Neural cell (in vitro differentiated cells): ENCODE measurements around the gene CFAP45. TPM values are rescaled to one million over a fixed set of nuclear protein-coding genes. Genes with fewer than 3 reads are reported as not detected.

ENCODE experiments used
- H2AFZ ChIP-seq: fragments of 200-600, 300-800 bp; sonication (generic), shearing (Covaris generic); 2 replicates; pipeline ENCODE4 v1.6.0; 2014; ENCODE audit warnings: low read depth, mild to moderate bottlenecking, antibody characterized with exemption, low read length, moderate library complexity
- H3F3A ChIP-seq: fragments of 200-600 bp; shearing (Covaris generic); 2 replicates; pipeline ENCODE4 v1.6.1; 2016; ENCODE audit warnings: mild to moderate bottlenecking, moderate library complexity, mixed read lengths, antibody characterized with exemption, low read length; ENCODE audit not compliant: insufficient read depth, poor library complexity, severe bottlenecking
- H3K27ac ChIP-seq: fragments of 200-600, 300-800 bp; sonication (generic), shearing (Covaris generic); 2 replicates; pipeline ENCODE4 v1.5.1; 2014; ENCODE audit warnings: mild to moderate bottlenecking, low read length, moderate library complexity
- H3K27me3 ChIP-seq: fragments of 300-800, 200-600 bp; sonication (generic), shearing (Covaris generic); 2 replicates; pipeline ENCODE4 v1.6.0; 2014; ENCODE audit warnings: mild to moderate bottlenecking, low read depth, low read length, moderate library complexity; ENCODE audit not compliant: insufficient read depth
- H3K36me3 ChIP-seq: fragments of 300-800, 200-600 bp; sonication (generic), shearing (Covaris generic); 2 replicates; pipeline ENCODE4 v1.5.1; 2014; ENCODE audit warnings: mild to moderate bottlenecking, antibody characterized with exemption, low read length, moderate library complexity; ENCODE audit not compliant: insufficient read depth
- H3K4me2 ChIP-seq: fragments of 300-800, 200-600 bp; sonication (generic), shearing (Covaris generic); 2 replicates; pipeline ENCODE4 v1.6.0; 2014; ENCODE audit warnings: mild to moderate bottlenecking, low read length
- H3K4me3 ChIP-seq: fragments of 300-800, 200-600 bp; sonication (generic), shearing (Covaris generic); 2 replicates; pipeline ENCODE4 v1.5.1; 2014; ENCODE audit warnings: mild to moderate bottlenecking, low read length, moderate library complexity
- H3K79me2 ChIP-seq: fragments of 200-600 bp; shearing (Covaris generic); replicated peaks from 2 replicates; pipeline ENCODE4 v1.6.0; 2014; ENCODE audit warnings: mild to moderate bottlenecking, low read length, moderate library complexity; ENCODE audit not compliant: insufficient read depth
- H3K9ac ChIP-seq: fragments of 300-800, 200-600 bp; sonication (generic), shearing (Covaris generic); 2 replicates; pipeline ENCODE4 v1.6.1; 2016; ENCODE audit warnings: mild to moderate bottlenecking, low read length, mixed read lengths
- H3K9me2 ChIP-seq: fragments of 200-600 bp; shearing (Covaris generic); 2 replicates; pipeline ENCODE4 v1.6.1; 2016; ENCODE audit warnings: mild to moderate bottlenecking, low read length, mixed read lengths; ENCODE audit not compliant: insufficient read depth
- H3K9me3 ChIP-seq: fragments of 200-600, 300-800 bp; sonication (generic), shearing (Covaris generic); 2 replicates; pipeline ENCODE4 v1.6.1; 2016; ENCODE audit warnings: mild to moderate bottlenecking, mixed run types, low read length, moderate library complexity, mixed read lengths
- H4K20me1 ChIP-seq: fragments of 200-600 bp; shearing (Covaris generic); 2 replicates; pipeline ENCODE4 v1.6.1; 2016; ENCODE audit warnings: mild to moderate bottlenecking, mixed run types; ENCODE audit not compliant: insufficient read depth
- EP300 ChIP-seq: fragments of 450-650 bp; conservative IDR thresholded peaks from 2 replicates; pipeline ENCODE4 v1.6.1; 2014; ENCODE audit warnings: antibody characterized with exemption, mild to moderate bottlenecking, moderate library complexity; ENCODE audit not compliant: poor library complexity, severe bottlenecking
- EZH2 ChIP-seq: fragments of 200-600, 300-800 bp; shearing (Covaris generic), sonication (generic); IDR thresholded peaks from 2 replicates; pipeline ENCODE4 v1.6.1; 2014; ENCODE audit warnings: antibody characterized with exemption, low read length, borderline replicate concordance, mild to moderate bottlenecking; ENCODE audit not compliant: insufficient read depth, poor library complexity, severe bottlenecking
- MXI1 ChIP-seq: fragments of 450-650 bp; conservative IDR thresholded peaks from 2 replicates; pipeline ENCODE4 v1.6.1; 2014; ENCODE audit warnings: antibody characterized with exemption, mild to moderate bottlenecking; ENCODE audit not compliant: poor library complexity, severe bottlenecking
- POLR2AphosphoS5 ChIP-seq: IDR thresholded peaks from 2 replicates; pipeline ENCODE4 v1.6.1; 2012
- RAD21 ChIP-seq: fragments of 450-650 bp; conservative IDR thresholded peaks from 2 replicates; pipeline ENCODE4 v1.6.1; 2014; ENCODE audit warnings: antibody characterized with exemption, mild to moderate bottlenecking, moderate library complexity
- REST ChIP-seq: IDR thresholded peaks from 2 replicates; pipeline ENCODE4 v1.6.1; 2012; ENCODE audit warnings: borderline replicate concordance
- SMC3 ChIP-seq: fragments of 450-650 bp; conservative IDR thresholded peaks from 2 replicates; pipeline ENCODE4 v1.6.1; 2014; ENCODE audit warnings: antibody characterized with exemption, mild to moderate bottlenecking, moderate library complexity; ENCODE audit not compliant: poor library complexity
- TAF1 ChIP-seq: IDR thresholded peaks from 2 replicates; pipeline ENCODE4 v1.6.1; 2012; ENCODE audit warnings: low read depth
- polyA plus RNA-seq: library from polyadenylated mRNA; depleted of rRNA; stranded (reverse); fragments of >200 nt; gene quantifications from 2 replicates; pipeline ENCODE4 v1.2.3, GENCODE V29; 2014
- TF ChIP-seq, protein P1 (sequence below): fragments of 450-650 bp; IDR thresholded peaks from 2 replicates; pipeline ENCODE4 v1.5.1; 2014; ENCODE audit warnings: antibody characterized with exemption, mild to moderate bottlenecking, moderate library complexity; ENCODE audit not compliant: poor library complexity, severe bottlenecking

Gene CFAP45
- polyA plus RNA-seq, 1 donor from 2014 or later = 0.12 TPM

- Histone ChIP-seq H3K9ac (peak overlapping the region; percentile 54), H2AFZ (no peak overlapping the region), H3K9me3 (no peaks in the 10 kb centered on the region), H3K79me2 (no peaks in the 10 kb centered on the region), H3K9me2 (no peaks in the 10 kb centered on the region), H3K27ac (no peak overlapping the region), H3K4me2 (no peak overlapping the region), H4K20me1 (no peaks in the 10 kb centered on the region), H3K36me3 (no peaks in the 10 kb centered on the region), H3K4me3 (peak overlapping the region; percentile 71), H3K27me3 (peaks cover 67% of the 10 kb centered on the region), H3F3A (no peaks in the 10 kb centered on the region)
- TF ChIP-seq REST = no peak
Observed at GRCh38 chr1:159854116-159854692, 45.8 kb downstream of the CFAP45 start.

GRCh38 chr1:159853417-159854115 is 46.4 kb downstream of the CFAP45 start:
- Histone ChIP-seq H3K4me2 (no peak overlapping the region), H3K27me3 (peaks cover 70% of the 10 kb centered on the region), H2AFZ (no peak overlapping the region), H3K9me3 (no peaks in the 10 kb centered on the region), H3K27ac (no peak overlapping the region), H3K4me3 (peak overlapping the region; percentile 71), H4K20me1 (no peaks in the 10 kb centered on the region), H3K9ac (no peak overlapping the region), H3K9me2 (no peaks in the 10 kb centered on the region), H3K36me3 (no peaks in the 10 kb centered on the region), H3F3A (no peaks in the 10 kb centered on the region), H3K79me2 (no peaks in the 10 kb centered on the region)
- TF ChIP-seq RAD21 = no peak
- TF ChIP-seq SMC3 = no peak
- TF ChIP-seq EP300 = no peak

- Histone ChIP-seq H3K9me2 (no peaks in the 10 kb centered on the region), H4K20me1 (no peaks in the 10 kb centered on the region), H3K27me3 (peaks cover 75% of the 10 kb centered on the region), H3F3A (no peaks in the 10 kb centered on the region), H3K4me3 (no peak overlapping the region), H3K79me2 (no peaks in the 10 kb centered on the region), H2AFZ (no peak overlapping the region), H3K9me3 (no peaks in the 10 kb centered on the region), H3K9ac (no peak overlapping the region), H3K27ac (no peak overlapping the region), H3K36me3 (no peaks in the 10 kb centered on the region), H3K4me2 (no peak overlapping the region)
- TF ChIP-seq POLR2AphosphoS5 = no peak
- no peak for TF ChIP-seq RAD21
- TF ChIP-seq, protein P1, sequence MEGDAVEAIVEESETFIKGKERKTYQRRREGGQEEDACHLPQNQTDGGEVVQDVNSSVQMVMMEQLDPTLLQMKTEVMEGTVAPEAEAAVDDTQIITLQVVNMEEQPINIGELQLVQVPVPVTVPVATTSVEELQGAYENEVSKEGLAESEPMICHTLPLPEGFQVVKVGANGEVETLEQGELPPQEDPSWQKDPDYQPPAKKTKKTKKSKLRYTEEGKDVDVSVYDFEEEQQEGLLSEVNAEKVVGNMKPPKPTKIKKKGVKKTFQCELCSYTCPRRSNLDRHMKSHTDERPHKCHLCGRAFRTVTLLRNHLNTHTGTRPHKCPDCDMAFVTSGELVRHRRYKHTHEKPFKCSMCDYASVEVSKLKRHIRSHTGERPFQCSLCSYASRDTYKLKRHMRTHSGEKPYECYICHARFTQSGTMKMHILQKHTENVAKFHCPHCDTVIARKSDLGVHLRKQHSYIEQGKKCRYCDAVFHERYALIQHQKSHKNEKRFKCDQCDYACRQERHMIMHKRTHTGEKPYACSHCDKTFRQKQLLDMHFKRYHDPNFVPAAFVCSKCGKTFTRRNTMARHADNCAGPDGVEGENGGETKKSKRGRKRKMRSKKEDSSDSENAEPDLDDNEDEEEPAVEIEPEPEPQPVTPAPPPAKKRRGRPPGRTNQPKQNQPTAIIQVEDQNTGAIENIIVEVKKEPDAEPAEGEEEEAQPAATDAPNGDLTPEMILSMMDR = no peak
- no peak for TF ChIP-seq SMC3
- TF ChIP-seq EZH2 = no peak
- no peak for TF ChIP-seq MXI1
- no peak for TF ChIP-seq TAF1
- no peak for TF ChIP-seq REST
- TF ChIP-seq EP300 = no peak
Observed at GRCh38 chr1:159851407-159851806, 48.6 kb downstream of the CFAP45 start.
